HG03439 (cell line): ENCODE measurements around the gene EPS8.
"Not testable (repeated sequence)": the region's sequence is repeated elsewhere in the genome, so short reads cannot be mapped to it uniquely, and the experiment has no call there.

Source experiments
- ATAC-seq: cut with Tn5 transposase; IDR thresholded peaks from one replicate; pipeline ENCODE4 v1.9.1; 2021; ENCODE audit warnings: mild to moderate bottlenecking, moderate library complexity; ENCODE audit not compliant: unreplicated experiment

The EPS8 gene

GRCh38 chr12:15650399-15651128 is 138.6 kb downstream of the EPS8 start:
- no peak for ATAC-seq

- no peak for ATAC-seq
Observed at GRCh38 chr12:15649347-15649746, 139.8 kb downstream of the EPS8 start.

GRCh38 chr12:15648558-15648957 is 140.6 kb downstream of the EPS8 start:
- no peak for ATAC-seq

GRCh38 chr12:15646581-15646980 is 142.6 kb downstream of the EPS8 start:
- no peak for ATAC-seq

GRCh38 chr12:15644700-15645099 is 144.5 kb downstream of the EPS8 start:
- ATAC-seq = no peak

GRCh38 chr12:15638231-15638630 is 151.0 kb downstream of the EPS8 start:
- no peak for ATAC-seq

GRCh38 chr12:15636060-15636890 is 152.9 kb downstream of the EPS8 start:
- ATAC-seq = no peak

- ATAC-seq = no peak
Observed at GRCh38 chr12:15634010-15634683, 155.0 kb downstream of the EPS8 start.

- no peak for ATAC-seq
Observed at GRCh38 chr12:15633201-15633600, 156.0 kb downstream of the EPS8 start.

GRCh38 chr12:15632708-15633107 is 156.5 kb downstream of the EPS8 start:
- ATAC-seq = no peak

GRCh38 chr12:15631007-15631715 is 158.0 kb downstream of the EPS8 start:
- no peak for ATAC-seq

- ATAC-seq = no peak
Observed at GRCh38 chr12:15629761-15630160, 159.4 kb downstream of the EPS8 start.

- ATAC-seq = no peak
Observed at GRCh38 chr12:15629108-15629507, 160.1 kb downstream of the EPS8 start.

GRCh38 chr12:15627995-15628945 is 160.9 kb downstream of the EPS8 start:
- no peak for ATAC-seq

- no peak for ATAC-seq
Observed at GRCh38 chr12:15625075-15625474, 164.1 kb downstream of the EPS8 start.

GRCh38 chr12:15620741-15621539 is 168.2 kb downstream of the EPS8 start:
- no peak for ATAC-seq

GRCh38 chr12:15616495-15616894 is 172.7 kb downstream of the EPS8 start:
- not testable (repeated sequence) for ATAC-seq

- ATAC-seq = no peak
Observed at GRCh38 chr12:15613981-15614380, 175.2 kb downstream of the EPS8 start.

GRCh38 chr12:15608941-15609340 is 180.2 kb downstream of the EPS8 start:
- no peak for ATAC-seq
